ENCODE measurements around the gene BCAT1. TPM values are rescaled to one million over a fixed set of nuclear protein-coding genes. Genes with fewer than 3 reads are reported as not detected.

BCAT1 gene
- total RNA-seq, 2 donors from 2014 or later = 53.4 to 71.1 TPM

GRCh38 chr12:24795699-24796347, 153.1 kb downstream of the BCAT1 start:
- DNase-seq = no peak
- Mint-ChIP-seq H3K4me3 (peak overlapping the region; percentile 72 to 74), H3K4me1 (ENCODE audit: low read depth) (peaks cover 44% of the 10 kb centered on the region), H3K27ac (peak overlapping the region; percentile 34), H3K9me3 (peaks cover 0 to 3% of the 10 kb centered on the region in 2 donors), H3K36me3 (ENCODE audit: insufficient read depth in 2 of 2) (peaks cover 0 to 3% of the 10 kb centered on the region in 2 donors), H3K27me3 (ENCODE audit: low read depth) (no peaks in the 10 kb centered on the region)
- peak; percentile 66 to 75 for ATAC-seq (replicated peaks in 1 of 2)

DNA sequence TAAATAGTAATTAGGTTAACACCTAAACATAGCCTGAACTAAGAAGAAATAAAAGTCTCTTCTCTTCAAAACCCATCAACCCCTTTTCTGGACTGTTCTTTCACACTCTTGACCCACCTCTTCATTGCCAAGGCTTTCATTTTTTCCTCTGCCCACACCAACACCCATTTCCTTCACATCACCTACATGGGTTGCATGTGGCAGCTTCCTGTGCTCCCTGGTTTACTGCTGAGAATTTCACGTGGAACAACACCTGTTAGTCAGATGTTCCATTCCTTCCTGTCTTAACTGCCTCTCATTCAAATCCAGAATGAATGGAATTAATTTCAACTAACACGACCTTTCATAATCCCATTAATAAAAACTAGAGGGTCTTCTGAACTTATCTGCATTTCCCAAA, 157.3 kb downstream of the BCAT1 start:
- H3K36me3 Mint-ChIP-seq (ENCODE audit: insufficient read depth in 2 of 2) = peaks cover 0 to 3% of the 10 kb centered on the region in 2 donors
- peaks cover 30% of the 10 kb centered on the region for H3K4me1 Mint-ChIP-seq (ENCODE audit: low read depth)
- no peak for DNase-seq
- H3K27me3 Mint-ChIP-seq (ENCODE audit: low read depth) = peaks cover 9% of the 10 kb centered on the region
- H3K9me3 Mint-ChIP-seq = peaks cover 0 to 3% of the 10 kb centered on the region in 2 donors
- ATAC-seq (replicated peaks in 1 of 2) = no peak
- H3K27ac Mint-ChIP-seq = no peak overlapping the region
- no peak overlapping the region for H3K4me3 Mint-ChIP-seq

DNA sequence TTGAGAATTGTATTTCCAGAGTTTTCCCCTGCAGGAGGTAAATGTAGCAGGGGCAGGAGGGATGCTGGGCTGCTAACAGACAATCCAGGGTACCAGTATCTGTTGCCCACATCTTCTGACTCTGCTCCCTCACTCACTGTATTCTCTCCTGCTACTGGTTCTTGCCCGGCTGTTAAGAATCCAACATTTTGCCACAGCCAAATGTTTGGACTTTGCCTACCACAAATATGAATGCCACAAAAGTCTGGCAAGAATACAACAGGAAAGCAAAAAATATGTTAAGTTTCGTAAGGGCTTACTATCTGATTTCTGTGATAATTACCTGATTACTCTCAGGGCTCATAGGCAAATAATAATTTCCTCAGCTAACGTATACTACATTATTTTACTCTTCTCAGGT, 160.0 kb downstream of the BCAT1 start:
- Mint-ChIP-seq H3K36me3 (ENCODE audit: insufficient read depth in 2 of 2) (peaks cover 0 to 3% of the 10 kb centered on the region in 2 donors), H3K27ac (no peak overlapping the region), H3K4me3 (no peak overlapping the region), H3K27me3 (ENCODE audit: low read depth) (peaks cover 22% of the 10 kb centered on the region), H3K9me3 (peaks cover 0 to 3% of the 10 kb centered on the region in 2 donors), H3K4me1 (ENCODE audit: low read depth) (peaks cover 13% of the 10 kb centered on the region)
- DNase-seq (no peak), ATAC-seq (replicated peaks in 1 of 2) (no peak)

- ATAC-seq (replicated peaks in 1 of 2) = no peak
- Mint-ChIP-seq H3K27ac (no peak overlapping the region), H3K4me1 (ENCODE audit: low read depth) (no peaks in the 10 kb centered on the region), H3K4me3 (no peak overlapping the region), H3K27me3 (ENCODE audit: low read depth) (peaks cover 32% of the 10 kb centered on the region), H3K9me3 (no peaks in the 10 kb centered on the region), H3K36me3 (ENCODE audit: insufficient read depth in 2 of 2) (no peaks in the 10 kb centered on the region)
- DNase-seq = no peak
Observed at GRCh38 chr12:24780697-24781368, 168.1 kb downstream of the BCAT1 start.

- no peaks in the 10 kb centered on the region for H3K9me3 Mint-ChIP-seq
- H3K27me3 Mint-ChIP-seq (ENCODE audit: low read depth) = peaks cover 31% of the 10 kb centered on the region
- DNase-seq (no peak), ATAC-seq (replicated peaks in 1 of 2) (peak; percentile 69 to 81)
- H3K4me1 Mint-ChIP-seq (ENCODE audit: low read depth) = no peaks in the 10 kb centered on the region
- H3K27ac Mint-ChIP-seq = peak overlapping the region; percentile 54
- no peaks in the 10 kb centered on the region for H3K36me3 Mint-ChIP-seq (ENCODE audit: insufficient read depth in 2 of 2)
- no peak overlapping the region for H3K4me3 Mint-ChIP-seq
Observed at GRCh38 chr12:24778486-24779304, 170.2 kb downstream of the BCAT1 start.

DNA sequence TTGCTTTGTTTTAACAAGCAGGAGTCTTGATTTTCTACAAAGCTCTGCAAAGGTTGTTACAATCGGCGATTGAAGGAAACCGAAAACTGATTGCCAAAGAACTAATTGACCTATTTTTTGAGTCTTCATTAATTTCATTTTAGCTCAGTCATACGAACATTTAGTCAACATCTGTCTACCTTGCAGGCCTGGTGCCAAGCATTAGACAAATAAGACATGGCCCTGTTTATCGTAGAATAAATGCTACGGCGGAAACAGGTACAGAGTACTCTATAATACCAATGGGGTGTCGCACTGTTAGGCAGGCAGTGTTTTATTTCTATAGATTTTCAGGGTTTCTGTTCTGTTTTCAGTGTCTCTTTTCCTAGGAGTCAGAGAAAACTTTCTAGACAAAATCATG, 171.5 kb downstream of the BCAT1 start:
- ATAC-seq (replicated peaks in 1 of 2) = no peak
- H3K4me3 Mint-ChIP-seq = no peak overlapping the region
- H3K9me3 Mint-ChIP-seq = no peaks in the 10 kb centered on the region
- H3K27ac Mint-ChIP-seq = no peak overlapping the region
- H3K4me1 Mint-ChIP-seq (ENCODE audit: low read depth) = no peaks in the 10 kb centered on the region
- DNase-seq = no peak
- H3K36me3 Mint-ChIP-seq (ENCODE audit: insufficient read depth in 2 of 2) = no peaks in the 10 kb centered on the region
- peaks cover 22% of the 10 kb centered on the region for H3K27me3 Mint-ChIP-seq (ENCODE audit: low read depth)

GRCh38 chr12:24776861-24777260, 172.0 kb downstream of the BCAT1 start:
- Mint-ChIP-seq H3K4me3 (no peak overlapping the region), H3K36me3 (ENCODE audit: insufficient read depth in 2 of 2) (no peaks in the 10 kb centered on the region), H3K27me3 (ENCODE audit: low read depth) (peaks cover 17% of the 10 kb centered on the region), H3K27ac (no peak overlapping the region), H3K4me1 (ENCODE audit: low read depth) (no peaks in the 10 kb centered on the region), H3K9me3 (no peaks in the 10 kb centered on the region)
- no peak for DNase-seq
- no peak for ATAC-seq (replicated peaks in 1 of 2)

GRCh38 chr12:24775073-24775472, 173.8 kb downstream of the BCAT1 start:
- Mint-ChIP-seq H3K36me3 (ENCODE audit: insufficient read depth in 2 of 2) (no peaks in the 10 kb centered on the region), H3K9me3 (no peaks in the 10 kb centered on the region), H3K27me3 (ENCODE audit: low read depth) (peaks cover 28% of the 10 kb centered on the region), H3K4me1 (ENCODE audit: low read depth) (no peaks in the 10 kb centered on the region), H3K27ac (no peak overlapping the region), H3K4me3 (no peak overlapping the region)
- DNase-seq (no peak), ATAC-seq (replicated peaks in 1 of 2) (no peak)

GRCh38 chr12:24773996-24774395, 174.9 kb downstream of the BCAT1 start:
- ATAC-seq (replicated peaks in 1 of 2) = no peak
- H3K27ac Mint-ChIP-seq = no peak overlapping the region
- H3K4me1 Mint-ChIP-seq (ENCODE audit: low read depth) = no peaks in the 10 kb centered on the region
- peaks cover 28% of the 10 kb centered on the region for H3K27me3 Mint-ChIP-seq (ENCODE audit: low read depth)
- no peak for DNase-seq
- H3K4me3 Mint-ChIP-seq = no peak overlapping the region
- H3K36me3 Mint-ChIP-seq (ENCODE audit: insufficient read depth in 2 of 2) = no peaks in the 10 kb centered on the region
- no peaks in the 10 kb centered on the region for H3K9me3 Mint-ChIP-seq

- H3K36me3 Mint-ChIP-seq (ENCODE audit: insufficient read depth in 2 of 2) = no peaks in the 10 kb centered on the region
- peaks cover 1% of the 10 kb centered on the region for H3K4me1 Mint-ChIP-seq (ENCODE audit: low read depth)
- DNase-seq (no peak), ATAC-seq (replicated peaks in 1 of 2) (no peak)
- H3K27ac Mint-ChIP-seq = no peak overlapping the region
- H3K9me3 Mint-ChIP-seq = no peaks in the 10 kb centered on the region
- H3K27me3 Mint-ChIP-seq (ENCODE audit: low read depth) = peaks cover 28% of the 10 kb centered on the region
- no peak overlapping the region for H3K4me3 Mint-ChIP-seq
Observed at GRCh38 chr12:24772813-24773212, 176.1 kb downstream of the BCAT1 start.

- no peak overlapping the region for H3K27ac Mint-ChIP-seq
- no peak for ATAC-seq (replicated peaks in 1 of 2)
- no peak for DNase-seq
- H3K36me3 Mint-ChIP-seq (ENCODE audit: insufficient read depth in 2 of 2) = no peaks in the 10 kb centered on the region
- H3K27me3 Mint-ChIP-seq (ENCODE audit: low read depth) = peaks cover 22% of the 10 kb centered on the region
- H3K9me3 Mint-ChIP-seq = no peaks in the 10 kb centered on the region
- H3K4me3 Mint-ChIP-seq = no peak overlapping the region
- peaks cover 20% of the 10 kb centered on the region for H3K4me1 Mint-ChIP-seq (ENCODE audit: low read depth)
Observed at GRCh38 chr12:24770821-24771220, 178.1 kb downstream of the BCAT1 start.

DNA sequence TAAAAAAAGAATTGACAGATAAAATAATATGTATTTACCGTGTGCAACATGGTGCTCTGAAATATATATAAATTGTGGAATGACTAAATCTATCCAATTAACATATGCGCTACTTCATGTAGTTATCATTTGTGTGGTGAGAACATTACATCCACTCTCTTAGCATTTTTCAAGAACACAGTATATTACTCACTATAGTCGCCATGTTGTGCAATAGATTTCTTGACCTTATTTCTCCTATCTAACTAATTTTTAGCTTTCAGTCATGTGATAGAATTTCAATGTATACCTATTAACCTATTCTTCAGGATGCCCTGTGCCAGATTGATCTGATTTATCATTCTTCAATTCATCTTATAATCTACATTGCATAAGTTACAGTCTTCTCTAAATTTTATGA, 178.6 kb downstream of the BCAT1 start:
- H3K4me3 Mint-ChIP-seq = no peak overlapping the region
- H3K9me3 Mint-ChIP-seq = no peaks in the 10 kb centered on the region
- DNase-seq (no peak), ATAC-seq (replicated peaks in 1 of 2) (no peak)
- H3K36me3 Mint-ChIP-seq (ENCODE audit: insufficient read depth in 2 of 2) = no peaks in the 10 kb centered on the region
- no peak overlapping the region for H3K27ac Mint-ChIP-seq
- peaks cover 22% of the 10 kb centered on the region for H3K27me3 Mint-ChIP-seq (ENCODE audit: low read depth)
- H3K4me1 Mint-ChIP-seq (ENCODE audit: low read depth) = peaks cover 25% of the 10 kb centered on the region

- Mint-ChIP-seq H3K27ac (no peak overlapping the region), H3K4me1 (ENCODE audit: low read depth) (peaks cover 32% of the 10 kb centered on the region), H3K27me3 (ENCODE audit: low read depth) (peaks cover 19% of the 10 kb centered on the region), H3K4me3 (no peak overlapping the region), H3K36me3 (ENCODE audit: insufficient read depth in 2 of 2) (peaks cover 0 to 2% of the 10 kb centered on the region in 2 donors), H3K9me3 (no peaks in the 10 kb centered on the region)
- DNase-seq (no peak), ATAC-seq (replicated peaks in 1 of 2) (no peak)
Observed at GRCh38 chr12:24769682-24770081, 179.2 kb downstream of the BCAT1 start.

Data from activated T-cell treated with anti-CD3 and anti-CD28 coated beads, Interleukin-2, amount 50 U/mL, for 72 hours (primary cell).